AG04449 (cell line): ENCODE results near the gene RASGEF1C.

Experiments used
- CTCF ChIA-PET: fragments of 350-600 bp; formaldehyde crosslinking; extraction: SDS; loops from one replicate; lab custom pipeline; 2021; ENCODE audit warnings: antibody characterized with exemption; lab: Yijun Ruan, JAX
- POLR2A ChIA-PET: fragments of 400-600, 350-600 bp; formaldehyde crosslinking; extraction: SDS; loops from one replicate; lab custom pipeline; 2020; ENCODE audit warnings: antibody characterized with exemption, inconsistent platforms; lab: Yijun Ruan, JAX
- DNase-seq: peaks from one replicate; pipeline ENCODE4 v3.0.0-alpha.2; 2010; ENCODE audit warnings: low read depth, low spot score
- H3K4me3 ChIP-seq: 2 replicates; pipeline ENCODE4 v1.5.1; 2011; ENCODE audit warnings: low read depth, mild to moderate bottlenecking, control low read depth, low read length
- TF ChIP-seq, protein P1 (sequence below): IDR thresholded peaks from one replicate; pipeline ENCODE4 v1.5.1; 2011; ENCODE audit warnings: mild to moderate bottlenecking, moderate library complexity, low read length, control low read depth, inconsistent platforms; ENCODE audit not compliant: insufficient read depth; ENCODE audit errors: missing control alignments

RASGEF1C gene

DNA sequence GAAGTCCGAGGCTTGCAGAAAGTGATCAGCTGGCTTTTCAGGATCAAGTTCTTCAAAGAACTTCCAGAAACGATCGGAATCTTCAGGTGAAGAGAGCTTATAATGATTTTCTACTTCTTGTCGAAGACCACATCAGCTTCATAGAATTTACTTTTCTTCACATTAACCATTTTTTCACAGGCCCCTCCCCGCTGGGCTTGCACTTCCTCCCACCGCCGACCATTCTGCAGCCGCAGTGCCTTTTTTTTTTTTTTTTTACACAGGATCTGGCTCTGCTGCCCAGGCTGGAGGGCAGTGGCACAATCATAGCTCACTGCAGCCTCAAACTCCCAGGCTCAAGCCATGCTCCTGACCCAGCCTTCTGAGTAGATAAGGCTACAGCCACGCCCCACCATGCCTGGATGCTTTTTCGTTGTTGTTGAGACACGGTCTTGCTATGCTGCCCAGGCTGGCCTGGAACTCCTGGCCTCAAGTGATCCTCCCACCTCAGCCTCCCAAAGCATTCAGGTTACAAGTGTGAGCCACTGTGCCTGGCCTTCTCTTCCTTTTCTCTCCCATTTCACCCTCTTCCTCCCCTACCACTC is 122.1 kb downstream of the RASGEF1C start:
- no peak overlapping the region for H3K4me3 ChIP-seq

DNA sequence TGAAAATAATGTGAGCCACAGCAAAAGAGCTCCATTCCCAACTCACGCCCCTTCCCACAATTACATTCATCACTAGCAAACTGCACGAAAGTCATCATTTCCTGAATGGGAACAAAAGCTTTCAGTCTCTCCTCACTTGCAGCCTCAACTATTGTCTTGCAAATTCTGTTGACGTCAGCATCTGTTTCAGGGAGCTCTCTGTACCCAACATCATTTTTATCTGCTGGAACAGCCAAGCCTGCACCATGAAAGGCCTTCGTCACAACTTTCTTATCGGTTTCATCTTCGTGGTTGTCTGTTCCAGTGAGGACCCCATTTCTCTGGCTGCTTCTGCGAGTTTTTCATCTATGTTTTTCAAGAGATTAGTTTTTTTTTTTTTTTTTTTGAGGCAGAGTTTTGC is 123.2 kb downstream of the RASGEF1C start:
- TF ChIP-seq, protein P1, sequence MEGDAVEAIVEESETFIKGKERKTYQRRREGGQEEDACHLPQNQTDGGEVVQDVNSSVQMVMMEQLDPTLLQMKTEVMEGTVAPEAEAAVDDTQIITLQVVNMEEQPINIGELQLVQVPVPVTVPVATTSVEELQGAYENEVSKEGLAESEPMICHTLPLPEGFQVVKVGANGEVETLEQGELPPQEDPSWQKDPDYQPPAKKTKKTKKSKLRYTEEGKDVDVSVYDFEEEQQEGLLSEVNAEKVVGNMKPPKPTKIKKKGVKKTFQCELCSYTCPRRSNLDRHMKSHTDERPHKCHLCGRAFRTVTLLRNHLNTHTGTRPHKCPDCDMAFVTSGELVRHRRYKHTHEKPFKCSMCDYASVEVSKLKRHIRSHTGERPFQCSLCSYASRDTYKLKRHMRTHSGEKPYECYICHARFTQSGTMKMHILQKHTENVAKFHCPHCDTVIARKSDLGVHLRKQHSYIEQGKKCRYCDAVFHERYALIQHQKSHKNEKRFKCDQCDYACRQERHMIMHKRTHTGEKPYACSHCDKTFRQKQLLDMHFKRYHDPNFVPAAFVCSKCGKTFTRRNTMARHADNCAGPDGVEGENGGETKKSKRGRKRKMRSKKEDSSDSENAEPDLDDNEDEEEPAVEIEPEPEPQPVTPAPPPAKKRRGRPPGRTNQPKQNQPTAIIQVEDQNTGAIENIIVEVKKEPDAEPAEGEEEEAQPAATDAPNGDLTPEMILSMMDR: no peak
- no peak for DNase-seq
- no peak overlapping the region for H3K4me3 ChIP-seq
- POLR2A ChIA-PET: no interaction called here
- CTCF ChIA-PET: no interaction called here

More for the DNA sequence above, 122.1 kb downstream of the RASGEF1C start:
- ChIA-PET CTCF (interaction anchor here (0.6 kb wide), 1 partner anchor 361 kb away, joined by 3 read pairs; no protein-coding TSS in a partner anchor), POLR2A (no interaction called here)
- no peak for DNase-seq
- TF ChIP-seq, protein P1: no peak

DNA sequence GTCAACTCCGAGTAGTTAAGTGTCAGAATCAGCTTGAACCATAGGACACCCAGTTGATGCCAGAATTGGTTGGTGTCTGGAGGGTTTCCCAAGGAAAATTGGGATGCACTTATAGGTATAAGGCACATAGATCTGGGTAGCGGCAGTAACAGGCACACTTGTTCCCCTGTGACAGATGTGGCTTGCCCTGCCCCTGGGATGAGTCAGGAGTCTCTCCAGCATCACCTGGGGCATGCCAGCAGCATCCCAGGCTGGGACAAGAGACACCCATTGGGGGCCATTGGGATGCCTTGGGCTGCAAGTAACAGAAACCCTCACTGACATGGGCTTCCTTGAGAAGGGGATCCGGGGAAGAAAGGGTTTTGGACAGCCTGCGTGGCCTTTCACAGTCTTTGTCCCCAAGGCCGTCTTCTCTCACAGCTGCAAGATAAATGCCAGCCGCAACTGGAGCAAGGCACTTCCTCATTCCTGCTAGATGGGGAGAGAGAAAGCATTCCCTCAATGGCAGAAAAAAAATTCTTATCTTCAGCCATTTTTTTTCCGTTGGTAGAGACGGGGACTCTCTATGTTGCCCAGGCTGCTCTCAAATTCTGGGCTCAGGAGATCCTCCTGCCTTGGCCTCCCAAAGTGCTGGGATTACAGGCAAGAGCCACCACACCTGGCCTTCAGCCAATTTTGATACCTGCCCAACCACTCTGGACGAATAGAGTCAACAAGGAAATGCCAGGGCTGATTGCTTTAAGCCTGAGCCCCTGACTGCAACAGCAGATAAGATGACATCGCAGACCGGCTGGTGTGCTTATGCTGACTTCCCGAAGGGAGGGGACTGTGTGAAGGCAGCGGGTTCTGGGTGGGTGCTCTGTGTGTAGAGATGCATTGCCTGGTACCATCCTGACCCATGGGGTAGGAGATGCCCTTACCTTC is 124.1 kb downstream of the RASGEF1C start:
- DNase-seq: no peak
- POLR2A ChIA-PET: no interaction called here
- TF ChIP-seq, protein P1: no peak
- CTCF ChIA-PET: no interaction called here
- H3K4me3 ChIP-seq: no peak overlapping the region

DNA sequence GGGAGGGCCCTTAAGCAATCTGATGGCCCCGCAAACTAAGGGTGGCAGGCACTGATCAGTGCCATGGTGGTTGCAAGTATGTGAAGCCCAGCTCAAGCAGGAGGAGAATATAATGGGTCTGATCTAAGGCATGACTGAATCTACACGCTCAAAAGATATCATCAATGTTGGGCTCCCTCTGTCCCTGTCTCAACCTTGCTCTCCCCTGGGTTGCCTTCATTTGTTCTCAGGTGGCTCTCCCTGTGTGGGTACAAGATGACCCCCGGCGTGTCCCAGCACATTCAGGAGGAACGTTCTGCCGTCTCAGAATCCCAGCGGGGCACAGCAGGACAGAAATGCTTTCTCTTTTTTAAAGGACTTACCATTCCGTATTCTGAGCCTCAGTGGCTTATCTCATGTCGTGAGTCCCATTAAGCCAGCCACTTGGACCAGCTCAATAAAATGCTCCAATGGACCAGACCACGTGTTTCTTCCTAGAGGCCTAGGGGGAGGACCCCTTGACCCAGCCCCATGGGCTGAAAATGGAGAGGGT is 125.4 kb downstream of the RASGEF1C start:
- DNase-seq: no peak
- TF ChIP-seq, protein P1: no peak
- ChIA-PET POLR2A (no interaction called here), CTCF (no interaction called here)
- H3K4me3 ChIP-seq: no peak overlapping the region

DNA sequence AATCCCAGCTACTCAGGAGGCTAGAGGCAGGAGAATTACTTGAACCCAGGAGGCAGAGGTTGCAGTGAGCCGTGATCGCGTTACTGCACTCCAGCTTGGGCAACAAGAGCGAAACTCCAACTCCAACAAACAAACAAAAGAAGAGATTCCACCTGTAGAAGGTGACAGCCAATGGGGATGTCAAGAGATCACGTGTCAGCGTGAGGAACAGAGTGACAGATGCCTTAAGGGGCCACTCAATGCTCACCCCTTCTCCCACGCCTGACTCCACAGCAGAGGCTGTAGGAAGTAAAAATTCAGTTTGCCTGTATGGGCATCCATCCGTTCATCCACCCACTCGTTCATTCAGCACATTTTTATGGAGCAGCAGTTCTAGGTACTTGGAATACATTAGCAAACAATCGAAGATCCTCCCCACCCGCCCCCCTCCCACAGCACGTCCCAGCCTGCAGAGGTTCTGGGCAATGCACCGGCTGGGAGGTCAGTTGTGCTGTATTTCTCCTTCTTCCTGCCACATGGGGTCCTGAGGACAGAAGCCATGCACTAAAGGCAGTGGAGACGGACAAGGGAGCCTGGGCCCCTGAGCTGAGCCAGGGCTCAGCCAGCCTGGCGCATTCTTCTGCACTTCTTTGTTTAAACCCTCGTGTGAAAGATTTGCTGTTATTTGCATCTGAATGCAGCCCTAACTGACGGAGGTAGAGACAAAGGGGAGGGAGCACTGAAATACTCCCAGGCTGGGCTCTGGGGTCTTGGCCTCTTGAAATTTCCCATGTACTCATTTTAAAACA is 126.2 kb downstream of the RASGEF1C start:
- no peak for DNase-seq
- POLR2A ChIA-PET: no interaction called here
- TF ChIP-seq, protein P1: no peak
- CTCF ChIA-PET: no interaction called here
- no peak overlapping the region for H3K4me3 ChIP-seq
